GM08714 (cell line): ENCODE results near the gene ALDH18A1.
A peak's percentile ranks its signal among the peaks of the same experiment; 100 is the strongest.

ENCODE experiments used
- H3K4me3 ChIP-seq: fragments of 200-500 bp; sonication (Bioruptor generic); 2 replicates; pipeline ENCODE4 v1.5.1; 2014; ENCODE audit warnings: mild to moderate bottlenecking, low read length, inconsistent platforms
- ZNF274 ChIP-seq: IDR thresholded peaks from 2 replicates; pipeline ENCODE4 v1.6.1; 2012; ENCODE audit warnings: mild to moderate bottlenecking, low read depth, low read length

Gene ALDH18A1

DNA sequence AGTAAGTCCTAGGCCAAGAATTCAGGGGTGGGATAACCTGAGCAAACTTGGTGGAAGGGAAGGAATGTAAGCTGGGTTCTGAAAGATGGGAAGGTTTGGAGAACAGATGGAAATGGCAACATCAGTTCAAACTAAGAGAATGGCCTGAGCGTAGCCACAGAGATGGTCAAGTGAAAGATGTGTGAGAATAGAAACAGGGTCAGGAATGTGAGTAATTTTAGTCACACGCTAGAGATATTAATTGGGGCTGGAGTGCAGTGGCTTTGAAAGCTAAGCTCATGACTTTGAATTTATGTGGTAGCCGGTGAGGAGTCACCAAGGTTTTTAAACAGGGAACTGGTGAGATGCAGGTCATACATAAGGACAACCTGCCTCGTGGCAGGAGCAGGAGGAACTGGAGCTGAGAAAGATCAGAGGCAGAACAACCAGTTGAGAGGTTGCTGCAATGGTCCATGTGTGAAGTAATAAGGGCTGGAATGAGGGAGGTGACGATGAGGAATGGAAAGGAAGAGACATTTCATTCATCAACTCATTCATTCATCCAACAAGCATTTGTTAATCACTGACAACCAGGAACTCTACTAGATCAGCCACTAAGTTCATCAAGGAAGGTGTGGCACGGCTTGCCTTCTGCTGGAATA, 82.4 kb downstream of the ALDH18A1 start:
- TF ChIP-seq ZNF274, result no peak
- H3K4me3 ChIP-seq, result no peak overlapping the region

DNA sequence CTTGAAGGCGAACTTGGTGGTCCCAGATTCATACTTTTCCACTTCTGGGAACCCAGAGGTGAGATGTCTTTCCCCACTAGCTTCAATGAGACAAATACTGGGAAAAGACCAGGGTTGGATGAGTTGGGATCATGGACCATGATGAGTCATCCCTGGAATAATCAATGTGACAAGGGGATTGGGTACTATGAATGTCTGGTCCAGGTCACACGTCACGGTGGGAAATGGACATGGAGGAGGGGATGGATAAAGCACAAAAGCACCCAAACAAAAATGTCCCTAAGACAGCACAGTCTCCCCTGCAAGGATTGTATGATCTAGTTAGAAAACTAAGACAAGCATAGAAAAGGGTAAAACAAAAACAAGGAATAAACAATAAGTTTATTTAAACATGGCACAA, 83.0 kb downstream of the ALDH18A1 start:
- no peak for TF ChIP-seq ZNF274
- H3K4me3 ChIP-seq, result no peak overlapping the region

DNA sequence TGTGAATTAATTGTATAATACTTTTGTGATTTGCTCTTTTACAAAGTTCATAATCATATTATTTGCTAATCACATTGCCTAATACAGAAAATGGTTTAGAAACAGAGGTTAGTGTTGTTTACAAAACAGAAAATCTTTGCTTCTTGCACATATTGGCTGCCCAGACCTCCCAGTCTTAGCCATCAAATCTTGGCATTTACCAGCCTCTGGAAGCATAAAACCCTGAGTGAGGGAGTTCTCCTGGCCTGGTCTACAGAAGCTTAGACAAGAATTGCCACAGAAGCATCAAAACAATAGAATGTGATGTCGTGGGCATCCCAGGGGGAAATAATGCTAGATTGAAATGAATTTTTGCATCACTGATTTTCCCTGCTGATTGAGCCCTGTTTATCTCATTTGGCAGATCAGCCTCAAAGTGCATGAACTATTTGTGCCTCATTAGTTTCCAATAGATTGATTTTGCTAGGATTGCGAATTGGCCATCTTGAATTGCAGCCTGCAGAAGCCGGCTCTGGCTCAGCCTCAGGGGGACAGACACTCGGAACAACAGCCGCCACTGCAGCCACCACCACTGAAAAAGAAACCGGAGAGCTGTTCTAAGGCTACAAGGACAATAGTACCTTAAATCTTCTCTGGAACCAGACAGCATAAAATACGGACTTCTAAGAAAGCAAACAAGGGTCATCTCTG, 84.2 kb downstream of the ALDH18A1 start:
- TF ChIP-seq ZNF274, result no peak
- no peak overlapping the region for H3K4me3 ChIP-seq

DNA sequence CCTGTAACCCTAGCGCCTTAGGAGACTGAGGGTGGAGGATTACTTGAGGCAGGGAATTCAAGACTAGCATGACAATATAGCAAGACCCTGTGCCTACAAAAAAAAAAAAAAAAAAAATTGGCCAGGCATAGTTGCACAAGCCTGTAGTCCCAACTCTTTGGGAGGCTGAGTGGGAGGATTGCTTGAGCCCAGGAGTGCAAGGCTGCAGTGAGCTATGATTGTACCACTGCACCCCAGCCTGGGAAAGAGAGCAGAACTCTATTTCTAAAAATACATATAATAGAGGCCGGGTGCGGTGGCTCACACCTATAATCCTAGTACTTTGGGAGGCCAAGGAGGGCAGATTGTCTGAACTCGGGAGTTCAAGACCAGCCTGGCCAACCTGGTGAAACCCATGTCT, 85.1 kb downstream of the ALDH18A1 start:
- H3K4me3 ChIP-seq, result no peak overlapping the region
- no peak for TF ChIP-seq ZNF274

DNA sequence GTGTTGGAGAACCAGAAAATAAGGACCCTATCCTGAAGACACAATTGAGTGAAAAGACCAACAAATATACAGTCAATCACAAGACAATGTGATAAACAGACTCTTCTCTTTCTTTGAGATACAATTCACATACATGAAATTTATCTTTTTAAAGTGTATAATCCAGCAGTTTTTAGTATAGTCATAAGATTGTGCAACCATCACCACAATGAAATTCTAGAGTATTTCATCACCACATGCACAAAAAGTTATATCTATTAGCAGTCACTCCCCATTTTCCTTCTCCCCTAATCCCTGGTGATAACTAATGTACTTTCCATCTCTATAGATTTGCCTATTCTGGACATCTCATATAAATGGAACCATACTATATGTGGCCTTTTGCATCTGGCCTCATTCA, 87.1 kb downstream of the ALDH18A1 start:
- H3K4me3 ChIP-seq, result no peak overlapping the region
- TF ChIP-seq ZNF274, result no peak

DNA sequence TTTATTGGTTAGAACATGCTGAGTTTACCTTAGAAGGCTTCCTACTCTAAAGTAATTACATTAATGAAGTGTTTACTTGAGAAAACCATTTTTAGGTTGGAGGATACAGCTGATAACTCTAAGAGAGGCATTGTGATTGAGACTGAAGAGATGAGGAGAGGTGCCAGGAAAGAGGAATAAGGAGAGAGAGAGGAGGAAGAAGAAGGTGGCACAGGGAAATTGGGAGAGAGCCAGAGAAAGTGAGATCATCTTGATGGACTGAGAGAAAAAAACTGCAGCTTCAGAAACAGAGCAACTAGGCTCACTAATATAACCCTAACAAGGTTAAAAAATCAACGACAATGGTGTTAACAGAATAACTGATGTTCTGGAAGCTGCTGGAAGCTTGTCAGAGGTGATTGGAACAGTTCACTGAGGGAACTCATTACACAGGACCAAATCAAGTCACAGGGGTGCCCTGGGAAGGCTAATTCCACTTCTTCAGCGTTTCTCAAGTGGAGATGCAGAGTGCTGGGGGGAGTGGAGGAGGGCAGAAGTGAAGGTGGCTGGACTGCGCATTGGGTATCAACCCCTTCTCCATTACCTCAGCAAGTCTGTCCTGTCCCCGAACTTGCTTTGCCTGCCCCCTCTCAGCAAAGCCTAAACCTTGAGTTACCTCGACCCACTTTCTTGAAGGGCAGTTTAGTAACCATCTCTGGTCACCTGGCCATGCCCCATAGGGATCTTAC, 88.4 kb downstream of the ALDH18A1 start:
- H3K4me3 ChIP-seq, result no peak overlapping the region
- no peak for TF ChIP-seq ZNF274

DNA sequence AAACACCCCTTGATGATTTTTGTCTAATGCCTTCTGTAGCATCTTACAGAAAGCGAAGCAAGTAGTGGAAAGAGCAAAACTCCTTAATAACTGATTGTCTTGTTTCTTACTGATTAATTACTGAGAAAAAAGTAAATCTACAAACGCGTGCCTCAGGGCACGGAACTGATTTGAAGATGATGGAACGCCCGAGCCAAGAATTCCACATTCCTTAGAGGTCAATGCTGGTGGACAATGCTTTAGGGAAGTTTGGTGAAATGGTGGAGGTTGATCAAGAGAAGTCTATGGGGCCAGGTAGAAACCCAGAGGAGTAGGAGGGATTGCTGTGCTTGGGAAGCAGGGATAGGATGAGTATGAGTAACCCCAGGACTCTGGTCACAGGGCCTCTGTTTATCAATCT, 90.4 kb downstream of the ALDH18A1 start:
- H3K4me3 ChIP-seq, result no peak overlapping the region
- TF ChIP-seq ZNF274, result no peak

DNA sequence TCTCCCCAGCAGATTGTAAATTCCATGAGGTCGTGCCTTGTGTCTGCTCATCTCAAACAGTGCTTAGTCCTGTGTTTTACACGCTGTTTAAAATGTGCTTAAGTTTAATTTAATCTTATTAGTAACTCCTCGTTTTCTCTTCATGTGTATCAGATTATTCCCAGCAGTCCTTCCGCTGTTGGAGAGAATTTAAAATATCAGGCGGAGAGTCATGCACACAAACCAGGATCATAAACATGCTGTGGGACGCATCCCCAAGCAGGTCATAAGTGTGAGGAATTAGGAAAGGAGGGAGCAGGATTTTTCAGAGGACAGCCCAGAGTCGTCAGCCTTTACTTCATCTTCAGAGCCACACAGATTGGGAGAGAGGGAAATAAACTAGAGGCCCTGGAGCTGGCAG, 91.2 kb downstream of the ALDH18A1 start:
- TF ChIP-seq ZNF274, result no peak
- no peak overlapping the region for H3K4me3 ChIP-seq

DNA sequence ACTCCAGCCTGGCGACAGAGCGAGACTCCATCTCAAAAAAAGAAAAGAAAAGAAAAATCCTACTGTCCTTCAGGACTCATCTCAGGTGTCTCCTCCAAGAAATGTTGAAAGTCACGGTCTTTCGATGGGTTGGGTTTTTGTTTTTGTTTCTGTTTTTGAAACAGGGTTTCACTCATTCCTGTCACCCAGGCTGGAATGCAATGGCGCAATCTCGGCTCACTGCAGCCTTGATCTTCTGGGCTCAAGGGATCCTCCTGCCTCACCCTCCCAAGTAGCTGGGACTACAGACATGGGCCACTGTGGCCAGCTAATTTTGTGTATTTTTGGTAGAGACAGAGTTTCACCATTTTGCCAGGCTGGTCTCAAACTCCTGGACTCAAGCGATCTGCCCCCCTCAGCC, 92.2 kb downstream of the ALDH18A1 start:
- no peak for TF ChIP-seq ZNF274
- no peak overlapping the region for H3K4me3 ChIP-seq

DNA sequence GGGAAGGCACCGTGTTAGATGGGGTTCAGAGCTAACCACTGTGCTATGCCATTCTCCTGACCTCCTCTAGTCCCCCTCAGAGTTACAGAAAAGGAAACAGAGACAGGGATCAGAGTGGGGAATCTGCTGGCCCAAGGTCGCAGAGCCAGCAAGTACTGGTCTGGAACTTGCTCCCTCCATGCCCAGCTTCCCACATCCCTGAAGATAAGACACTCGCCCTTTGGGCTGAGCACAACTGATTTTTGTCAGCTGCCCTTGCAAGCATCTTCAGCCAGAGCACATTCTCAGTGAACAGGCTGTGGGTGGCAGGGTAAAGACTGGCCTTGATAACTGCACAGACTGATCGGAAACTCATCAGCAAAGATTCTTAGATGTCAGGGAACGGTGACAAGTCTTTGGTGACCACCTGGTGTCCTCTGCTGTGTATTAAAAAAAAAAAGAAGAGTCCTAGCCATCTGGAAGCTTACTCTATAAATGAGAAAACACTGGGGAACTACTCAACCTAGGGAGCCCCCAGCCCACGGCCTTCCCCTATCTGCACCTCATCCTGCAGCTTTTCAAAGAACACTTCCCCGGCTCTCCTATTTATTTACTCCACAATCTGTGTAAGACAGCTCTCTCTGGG, 94.1 kb downstream of the ALDH18A1 start:
- TF ChIP-seq ZNF274, result no peak
- no peak overlapping the region for H3K4me3 ChIP-seq

DNA sequence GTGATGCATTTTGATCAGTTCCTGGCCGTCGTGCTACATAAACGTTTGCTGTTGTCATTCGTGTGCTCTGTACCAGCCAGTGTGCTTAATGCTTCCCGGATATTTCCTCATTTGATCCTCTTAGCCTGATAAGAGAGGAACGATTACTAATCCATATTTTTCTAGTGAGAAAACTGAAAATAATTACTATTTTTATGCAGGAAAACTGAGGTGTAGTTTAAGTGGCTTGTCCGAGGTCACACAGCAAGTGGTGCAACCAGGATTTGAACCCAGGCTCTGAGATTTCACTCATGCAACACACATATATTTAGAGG, 94.7 kb downstream of the ALDH18A1 start:
- H3K4me3 ChIP-seq, result peak overlapping the region; percentile 43; the same call in 1 of the 2 replicates
- TF ChIP-seq ZNF274, result no peak

DNA sequence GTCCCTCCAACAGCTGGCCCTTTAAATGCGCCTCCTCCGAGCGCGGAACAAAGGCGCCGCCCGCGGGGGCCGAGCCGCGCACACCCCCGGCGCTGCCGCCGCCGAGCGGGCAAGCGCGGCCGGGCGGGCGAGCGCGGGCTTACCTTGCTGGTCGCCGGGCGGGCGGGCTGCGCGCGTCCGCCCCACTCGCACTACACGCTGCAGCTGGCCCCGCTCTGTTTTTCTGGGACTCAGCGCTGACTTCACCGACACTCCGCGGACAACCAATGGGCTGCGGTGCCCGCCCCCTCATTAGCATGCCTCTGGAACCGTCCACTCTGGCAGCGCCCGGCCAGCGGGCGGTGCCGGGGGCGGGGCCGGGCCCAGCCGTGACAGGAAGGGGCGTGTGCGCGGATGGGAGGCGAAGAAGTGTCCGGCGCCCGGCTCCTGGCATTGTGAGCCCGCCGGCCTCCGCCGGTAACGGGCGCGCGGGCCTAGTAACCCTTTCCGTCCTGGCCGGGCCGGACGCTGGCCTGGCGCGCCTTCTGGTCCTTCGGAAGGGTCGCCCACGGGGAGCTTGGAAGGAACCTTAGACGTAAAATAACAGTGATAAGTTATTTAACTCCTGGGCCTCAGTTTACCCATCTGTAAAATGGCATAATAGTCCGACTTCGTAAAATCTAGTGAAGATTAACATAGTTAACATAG, 95.2 kb downstream of the ALDH18A1 start, which contains the start of gene SORBS1:
SORBS1 (minus strand) TSS at position 195 of the 687 bp plus-strand sequence. CDS start 120,236 bp downstream, outside the sequence.
- no peak for TF ChIP-seq ZNF274
- peak within 1 kb of the TSS; percentile 85 for H3K4me3 ChIP-seq

DNA sequence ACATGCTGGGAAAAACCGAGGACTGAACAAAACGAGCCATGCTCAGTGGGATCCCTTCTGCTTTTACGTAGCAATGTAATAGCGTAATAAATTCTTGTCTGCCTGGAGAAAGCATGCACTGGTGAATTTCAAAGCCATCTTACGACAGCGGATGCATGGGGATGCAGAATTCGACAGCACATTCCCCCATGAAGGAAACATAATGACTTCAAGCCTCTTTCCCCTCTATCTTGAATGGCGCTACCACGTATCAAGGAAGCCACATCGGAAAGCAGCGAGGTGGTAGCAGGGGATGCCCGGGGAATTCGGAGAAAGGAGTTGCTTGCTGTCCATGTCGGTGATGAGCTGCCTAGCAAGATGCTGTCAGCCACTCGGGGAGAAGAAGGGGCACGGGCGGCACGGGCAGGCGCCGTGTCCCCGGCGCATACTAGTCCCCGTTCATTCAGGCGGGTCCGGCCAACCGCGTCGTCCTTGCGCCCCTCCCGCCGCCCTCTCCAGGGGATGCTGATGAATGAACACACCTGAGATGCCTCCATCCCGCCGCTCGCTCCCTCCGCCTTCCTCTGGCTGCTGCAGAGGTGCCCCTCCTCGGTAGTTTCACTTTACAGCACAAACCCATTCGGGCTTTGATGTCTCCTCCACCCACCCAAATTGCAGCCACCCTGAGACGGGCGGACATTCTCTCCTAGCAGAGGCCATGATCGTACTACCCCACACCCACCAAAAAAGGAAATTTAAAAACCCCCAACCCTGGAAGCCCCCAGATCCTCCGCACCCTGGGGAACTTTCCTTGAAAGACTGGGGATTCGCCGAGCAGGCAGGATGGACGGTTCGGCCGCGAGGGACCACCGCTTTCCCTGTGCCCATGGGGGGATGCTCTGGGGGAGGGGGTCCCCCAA, 96.0 kb downstream of the ALDH18A1 start:
- peak overlapping the region; percentile 85 for H3K4me3 ChIP-seq
- no peak for TF ChIP-seq ZNF274
